ENCODE measurements around the gene NEK8. TPM values are rescaled to one million over a fixed set of nuclear protein-coding genes. Genes with fewer than 3 reads are reported as not detected.
A peak's percentile ranks its signal among the peaks of the same experiment; 100 is the strongest.
"Not testable (repeated sequence)": the region's sequence is repeated elsewhere in the genome, so short reads cannot be mapped to it uniquely, and the experiment has no call there.

NEK8 gene
- total and polyA plus RNA-seq, 2 of the 8 experiments (the other 6 are each of a cell fraction or from before 2014, with no cell fraction given) = 14.9 to 23.3 TPM

- not testable (repeated sequence) for H3K27me3 ChIP-seq (replicated peaks in 1 of 4; ENCODE audit: control insufficient read depth in 3 of 4, extremely low read depth in 1 of 4, insufficient read depth in 3 of 4, low read length in 3 of 4); H2BK120ac ChIP-seq (replicated peaks; ENCODE audit: low read depth, low read length); H3K56ac ChIP-seq (replicated peaks; ENCODE audit: insufficient read length, low read depth, low read length); H3K27ac ChIP-seq (ENCODE audit: low read depth, low read length); H3K4ac ChIP-seq (replicated peaks; ENCODE audit: insufficient read length, low read depth, low read length); H4K91ac ChIP-seq (replicated peaks; ENCODE audit: insufficient read length, low read length); H4K5ac ChIP-seq (ENCODE audit: insufficient read length, low read depth, low read length); H3K14ac ChIP-seq (ENCODE audit: insufficient read length); H4K8ac ChIP-seq (ENCODE audit: extremely low read depth, insufficient read depth, low read length); H2AFZ ChIP-seq (ENCODE audit: low read length); H3K79me1 ChIP-seq (ENCODE audit: low read depth, low read length); H3K9me3 ChIP-seq (ENCODE audit: insufficient read depth in 2 of 2, low read depth in 1 of 2, low read length in 1 of 2); H2BK5ac ChIP-seq (ENCODE audit: low read depth, low read length); H3K23ac ChIP-seq (ENCODE audit: insufficient read length); H2BK15ac ChIP-seq (ENCODE audit: low read length); DNase-seq (ENCODE audit: low read depth in 1 of 2, low spot score in 2 of 2); H2BK20ac ChIP-seq (ENCODE audit: low read length); FAIRE-seq; H3K18ac ChIP-seq (ENCODE audit: extremely low read depth, low read length); H2BK12ac ChIP-seq (ENCODE audit: low read depth, low read length); H2AK5ac ChIP-seq (ENCODE audit: low read depth, low read length)
- peak overlapping the region in 3 of 4 experiments; percentile 24 to 98 (median 97); a peak in 6 of 7 replicates for H3K9ac ChIP-seq (replicated peaks in 1 of 4; ENCODE audit: extremely low read depth in 1 of 4, low read depth in 3 of 4, low read length in 3 of 4)
- H3K23me2 ChIP-seq (ENCODE audit: low read depth, low read length) = peaks cover 23% of the 10 kb centered on the region
- peak overlapping the region; percentile 87 to 99 for H3K4me2 ChIP-seq (ENCODE audit: insufficient read depth in 1 of 2, low read depth in 2 of 2, low read length in 2 of 2)
- peak overlapping the region; percentile 95 to 100 (median 98) for H3K4me3 ChIP-seq (ENCODE audit: extremely low read depth in 1 of 4, insufficient read depth in 2 of 4, low read depth in 3 of 4, low read length in 4 of 4)
- 24% methylated on average over 19 of the region's 19 CpGs; no CpG with 5 or more reads in 1 of the 2 experiments for WGBS, 2 experiments (ENCODE audit: extremely low coverage in 1 of 2, insufficient coverage in 1 of 2, insufficient read length in 1 of 2, insufficient replicate concordance in 2 of 2, low coverage in 1 of 2, low lambda C conversion rate in 2 of 2, missing lambda C conversion rate in 1 of 2)
- peaks cover 2 to 15% (median 6%) of the 10 kb centered on the region in 4 experiments for H3K4me1 ChIP-seq (replicated peaks in 1 of 4; ENCODE audit: control insufficient read depth in 3 of 4, insufficient read depth in 4 of 4, low read length in 3 of 4)
- POLR2A ChIA-PET (ENCODE audit: partially characterized antibody) = interaction anchor here (0.8 to 17.6 kb wide), 24 partner anchors 8 to 232 kb away, joined by 3 to 813 read pairs (median 6); partner anchors contain the start of genes FLOT2, PHF12, PIGS and PROCA1
- peaks cover 6 to 21% of the 10 kb centered on the region in 2 experiments for H4K20me1 ChIP-seq (replicated peaks in 1 of 2; ENCODE audit: control insufficient read depth in 1 of 2, insufficient read depth in 2 of 2, low read length in 2 of 2)
- CTCF ChIA-PET (ENCODE audit: partially characterized antibody) = interaction anchor here (1.4 to 16.9 kb wide), 2 partner anchors 17 to 29 kb away, joined by 5 to 316 read pairs; no protein-coding TSS in a partner anchor
- peaks cover 19 to 49% (median 36%) of the 10 kb centered on the region in 4 experiments for H3K36me3 ChIP-seq (ENCODE audit: control insufficient read depth in 2 of 4, insufficient read depth in 4 of 4, low read length in 3 of 4)
- H3K79me2 ChIP-seq (ENCODE audit: control insufficient read depth in 1 of 2, insufficient read depth in 2 of 2, low read length in 2 of 2) = peaks cover 5 to 50% of the 10 kb centered on the region in 2 experiments; a peak in 3 of 4 replicates
Observed at GRCh38 chr17:28720997-28721329, 7.6 kb upstream of the NEK8 start.
